Retina (tissue), 1 donor: Measurements from ENCODE around the gene SLC29A2.
"Not testable (repeated sequence)": the region's sequence is repeated elsewhere in the genome, so short reads cannot be mapped to it uniquely, and the experiment has no call there.

Source experiments
- DNase-seq: peaks from one replicate; pipeline ENCODE4 v3.0.0-alpha.2; 2016

The SLC29A2 gene

DNA sequence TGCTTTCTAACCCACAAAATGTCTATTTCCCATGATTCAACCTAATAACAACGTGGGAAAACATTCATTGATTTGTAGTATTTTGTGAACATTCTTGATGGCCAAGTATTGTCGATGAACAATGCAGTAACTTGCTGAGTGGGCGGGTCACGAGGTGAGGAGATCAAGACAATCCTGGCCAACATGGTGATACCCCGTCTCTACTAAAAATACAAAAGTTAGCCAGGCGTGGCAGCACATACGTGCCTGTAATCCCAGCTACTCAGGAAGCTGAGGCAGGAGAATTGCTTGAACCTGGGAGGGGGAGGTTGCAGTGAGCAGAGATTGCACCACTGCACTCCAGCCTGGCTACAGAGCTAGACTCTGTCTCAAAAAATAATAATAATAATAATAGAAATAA lies 8.7 kb upstream of the SLC29A2 start:
- not testable (repeated sequence) for DNase-seq

DNA sequence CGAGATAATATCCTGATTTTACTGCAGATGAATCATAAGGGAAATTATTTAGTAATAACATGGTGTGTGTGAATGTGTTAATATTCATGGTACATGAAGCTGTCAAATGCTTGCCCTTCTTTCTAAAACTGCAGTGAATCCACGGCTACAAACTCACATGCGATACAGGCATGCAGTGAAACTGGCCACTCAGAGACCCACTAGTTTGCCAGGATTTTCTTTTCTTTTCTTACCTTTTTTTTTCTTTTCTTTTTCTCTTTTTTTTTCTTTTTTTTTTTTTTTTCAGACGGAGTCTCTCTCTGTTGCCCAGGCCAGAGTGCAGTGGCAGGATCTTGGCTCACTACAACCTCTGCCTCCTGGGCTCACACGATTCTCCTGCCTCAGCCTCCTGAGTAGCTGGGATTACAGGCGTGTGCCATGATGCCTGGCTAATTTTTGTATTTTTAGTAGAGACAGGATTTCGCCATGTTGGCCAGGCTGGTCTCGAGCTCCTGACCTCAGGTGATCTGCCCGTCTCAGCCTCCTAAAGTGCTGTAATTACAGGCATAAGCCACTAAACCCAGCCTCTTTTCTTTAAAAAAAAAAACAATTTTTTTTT lies 2.2 kb upstream of the SLC29A2 start:
- DNase-seq, result not testable (repeated sequence)

DNA sequence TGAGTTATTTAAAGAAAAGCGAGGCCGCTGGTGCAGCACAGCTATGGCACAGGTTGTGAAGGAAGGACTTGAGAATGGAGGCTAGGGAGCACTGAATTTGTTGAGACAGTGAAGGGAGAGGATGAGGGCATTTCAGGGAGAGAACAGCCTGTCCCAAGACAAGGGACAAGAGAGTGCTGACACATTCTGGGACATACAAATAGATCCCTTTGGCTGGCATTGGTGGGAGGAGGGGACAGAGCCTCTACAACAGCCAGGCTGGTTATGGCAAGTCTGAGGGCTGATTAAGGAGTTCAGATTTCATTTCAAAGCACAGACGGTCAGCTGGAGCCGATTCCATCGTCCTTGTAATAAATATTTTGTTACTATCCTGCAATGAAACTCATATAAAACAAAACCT lies 1.7 kb upstream of the SLC29A2 start:
- DNase-seq, result no peak

DNA sequence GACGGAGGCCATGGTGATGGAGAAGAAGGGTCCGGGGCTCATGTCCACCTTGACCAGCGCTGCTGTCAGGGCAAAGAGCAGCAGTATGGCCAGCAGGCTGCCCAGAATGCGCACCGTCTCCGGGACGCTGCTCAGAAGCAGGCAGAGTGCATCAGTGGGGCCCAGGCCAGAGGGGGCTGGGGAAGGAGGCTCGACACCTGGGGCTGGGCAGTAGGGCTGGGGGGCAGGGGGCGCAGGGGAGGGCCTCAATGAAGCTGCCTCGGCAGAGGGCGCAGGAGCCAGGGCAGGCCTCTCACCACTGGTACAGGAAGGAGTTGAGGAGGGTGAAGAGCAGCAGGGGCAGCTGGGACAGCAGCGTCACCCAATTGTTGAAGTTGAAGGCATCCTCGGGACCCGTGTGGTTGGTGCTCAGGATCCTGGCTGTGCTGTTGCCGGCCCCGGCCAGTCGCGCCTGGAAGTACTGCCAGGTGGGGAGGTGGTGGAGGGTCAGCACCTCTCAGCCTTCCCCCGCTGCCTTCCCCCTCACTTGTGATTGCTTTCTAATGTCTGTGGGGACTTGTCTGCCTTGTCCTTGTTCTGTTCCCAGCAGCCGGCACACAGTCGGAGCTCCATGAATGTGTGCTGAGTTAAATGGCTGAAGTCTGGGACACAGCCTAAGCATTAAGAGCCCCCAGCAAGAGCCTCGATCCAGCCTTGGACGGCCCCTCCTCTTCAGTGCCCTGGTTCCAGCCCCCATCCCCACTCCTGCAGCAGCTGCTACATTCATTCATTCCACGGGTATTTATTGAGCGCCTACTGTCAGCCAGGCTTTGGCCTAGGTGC lies 2.3 kb downstream of the SLC29A2 start:
- DNase-seq, result no peak

DNA sequence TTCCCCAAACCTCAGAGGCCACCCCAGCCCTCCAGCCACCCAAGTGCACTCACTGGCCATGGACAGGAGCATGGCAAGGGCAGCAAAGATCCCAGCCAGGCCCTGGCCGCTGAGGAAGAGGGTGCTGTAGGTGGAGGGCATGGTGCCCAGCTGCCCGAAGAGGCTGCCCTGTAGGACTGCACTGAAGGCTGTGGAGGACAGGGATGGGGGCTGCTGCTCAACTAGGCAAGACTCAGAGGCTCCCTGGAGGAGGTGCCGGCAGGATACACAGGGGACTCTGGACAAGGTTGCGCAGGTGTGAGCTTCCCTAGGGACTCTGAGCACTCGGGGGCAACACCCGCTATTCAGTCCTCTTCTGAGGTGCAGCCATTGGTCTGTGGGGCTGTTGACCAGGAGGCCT lies 3.1 kb downstream of the SLC29A2 start:
- no peak for DNase-seq

DNA sequence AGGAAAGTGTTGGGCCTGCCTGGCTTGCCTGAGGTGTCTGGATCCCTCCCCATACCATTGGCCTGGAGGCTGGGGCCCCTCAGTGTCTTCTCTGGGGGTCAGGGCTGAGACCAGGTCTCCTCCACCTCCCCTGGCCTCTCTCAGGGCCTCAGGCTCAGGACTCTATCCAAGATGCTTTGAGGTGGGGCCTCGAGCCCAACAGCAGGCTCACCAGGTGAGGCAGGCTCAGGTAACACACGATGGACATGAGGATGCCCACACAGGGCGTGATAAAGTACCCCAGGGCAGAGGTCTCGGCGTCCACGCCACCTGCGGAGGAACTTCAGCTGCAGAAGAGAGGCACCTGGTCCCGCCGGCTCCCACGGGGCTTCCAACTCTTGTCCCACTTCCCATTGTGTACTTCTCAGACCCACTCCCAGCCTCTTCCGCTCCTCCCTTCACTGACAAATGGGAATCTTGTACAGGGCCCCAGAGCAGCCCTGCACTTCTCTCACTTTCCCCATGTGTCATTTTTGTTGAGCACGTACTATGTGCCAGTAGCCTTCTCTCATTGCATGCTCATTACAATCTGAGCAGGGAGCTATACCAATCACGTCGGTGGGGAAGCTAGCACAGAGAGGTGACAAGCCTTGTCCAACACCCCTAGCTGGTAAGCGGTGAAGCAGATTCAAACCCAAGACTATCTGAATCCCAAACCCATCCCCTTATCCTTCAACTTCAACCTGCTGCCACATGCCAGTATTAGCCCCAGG lies 3.8 kb downstream of the SLC29A2 start:
- DNase-seq, result no peak

DNA sequence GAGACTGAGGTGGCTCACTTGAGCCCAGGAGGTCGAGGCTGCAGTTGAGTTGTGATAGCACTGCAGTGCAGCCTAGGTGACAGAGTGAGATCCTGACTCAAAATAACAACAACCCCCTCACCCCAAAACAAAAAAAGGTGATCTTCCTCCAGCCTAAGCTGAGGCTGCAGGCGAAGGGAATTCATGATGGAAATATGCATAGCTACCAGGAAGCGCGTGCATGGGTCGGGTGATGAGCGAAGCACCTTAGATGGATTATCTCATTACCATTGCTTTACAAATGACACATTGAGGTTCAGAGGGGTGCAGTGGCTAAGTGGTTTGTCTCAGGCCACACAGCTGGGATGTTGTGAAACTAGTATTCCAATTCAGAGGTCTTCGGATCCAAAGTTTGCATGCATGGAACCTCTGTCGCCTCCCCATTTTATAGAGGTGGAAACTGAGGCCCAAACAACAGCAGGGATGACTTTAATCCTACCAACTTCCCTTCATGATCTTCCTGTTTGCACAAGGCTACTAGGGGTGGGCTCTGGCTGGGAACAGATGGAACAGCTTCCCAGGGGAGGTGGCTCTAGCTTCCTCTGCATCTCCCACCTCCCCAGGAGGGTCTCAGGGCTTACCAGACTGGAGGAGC lies 4.6 kb downstream of the SLC29A2 start:
- DNase-seq, result no peak

DNA sequence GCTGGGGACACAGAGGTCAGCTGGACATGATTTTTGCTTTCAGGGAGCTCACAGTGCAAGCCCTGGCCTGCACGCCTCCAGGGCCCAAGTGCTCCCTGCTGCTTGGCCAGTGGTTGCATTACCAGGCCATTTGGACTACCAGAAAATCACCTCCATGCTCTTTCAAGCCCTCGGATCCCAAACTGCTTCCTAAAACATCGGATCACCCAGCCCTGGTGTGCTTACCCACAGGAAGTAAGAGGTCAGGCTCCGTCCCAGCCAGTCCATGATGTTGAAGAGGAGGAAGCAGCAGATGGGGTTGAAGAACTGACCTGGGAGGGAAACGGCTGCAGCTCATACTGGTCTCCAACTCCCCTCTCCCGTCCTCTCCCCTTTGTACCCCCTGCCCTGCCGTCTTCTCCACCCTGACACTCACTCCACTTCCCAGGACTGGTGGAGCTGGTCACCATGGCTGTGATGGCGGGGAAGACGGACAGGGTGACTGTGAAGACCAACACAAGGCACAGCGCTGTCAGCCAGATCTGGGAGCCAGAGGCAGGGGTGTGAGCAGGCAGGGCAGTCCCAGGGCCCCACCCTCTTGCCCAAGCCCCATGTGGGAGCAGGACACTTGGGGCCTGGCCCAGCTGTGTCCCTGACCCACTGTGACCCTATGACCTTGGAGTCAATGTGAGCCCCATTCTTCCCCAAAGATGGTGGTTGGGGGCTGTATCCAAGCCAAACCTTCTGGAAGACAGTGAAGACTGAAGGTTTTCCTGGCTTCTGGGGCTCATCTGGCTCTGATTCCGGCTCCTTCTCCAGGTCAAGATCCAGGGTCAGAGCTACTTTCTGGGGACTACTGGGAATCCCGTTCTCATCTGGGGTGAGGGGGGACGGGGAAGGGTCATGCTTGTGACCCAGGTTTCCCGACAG lies 5.6 kb downstream of the SLC29A2 start:
- DNase-seq, result no peak

DNA sequence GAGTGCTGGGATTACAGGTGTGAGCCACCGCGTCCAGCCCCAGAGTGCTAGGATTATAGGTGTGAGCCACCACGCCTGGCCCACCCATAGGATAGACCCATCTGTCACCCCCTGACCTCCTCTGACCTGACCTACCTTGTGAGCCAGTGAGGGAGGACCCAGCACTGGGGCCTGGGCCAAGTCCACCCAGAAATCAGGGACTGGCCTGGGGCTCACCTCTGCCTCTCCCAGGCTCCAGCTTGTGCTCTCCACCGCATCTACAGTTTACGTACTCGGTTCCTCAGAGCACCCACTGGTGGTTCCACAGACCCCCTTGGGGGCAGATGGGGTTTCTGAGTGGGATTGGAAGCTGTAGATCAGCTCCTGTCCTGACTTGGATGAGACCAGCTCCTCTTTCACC lies 6.4 kb downstream of the SLC29A2 start:
- no peak for DNase-seq

DNA sequence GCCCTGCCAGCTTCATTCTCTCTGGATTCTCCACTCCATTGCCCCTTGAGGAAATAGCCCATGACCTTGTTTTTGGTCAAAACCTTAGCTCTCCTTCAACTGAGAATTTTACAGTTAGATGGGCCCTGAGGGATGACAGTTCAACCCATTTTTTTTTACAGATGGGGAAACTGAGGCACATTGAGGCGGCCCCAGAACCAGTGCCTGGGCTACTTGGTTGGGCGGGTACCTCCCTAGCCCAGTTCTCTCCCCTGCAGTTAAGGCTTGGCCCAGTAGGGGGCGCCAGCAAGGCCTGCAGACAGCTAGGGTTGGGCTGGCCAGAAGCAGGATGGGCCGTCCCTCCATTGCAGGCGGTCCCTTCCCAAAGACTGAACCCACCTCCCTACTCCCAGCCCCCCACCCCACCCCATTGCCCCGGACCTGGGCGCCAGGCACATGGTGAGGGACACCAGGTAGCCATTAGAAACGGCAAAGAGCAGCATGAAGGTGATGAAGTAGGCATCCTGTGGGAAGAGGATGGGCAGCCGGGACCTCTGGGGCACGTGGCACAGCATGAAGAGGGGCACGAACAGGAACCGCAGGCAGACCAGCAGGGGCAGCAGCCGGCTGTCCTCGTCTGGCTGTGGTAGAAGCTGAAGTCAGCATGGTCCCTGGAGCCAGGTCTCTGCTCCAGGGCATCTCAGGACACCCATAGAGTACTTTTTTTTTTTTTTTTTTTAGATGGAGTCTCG lies 7.6 kb downstream of the SLC29A2 start:
- no peak for DNase-seq

DNA sequence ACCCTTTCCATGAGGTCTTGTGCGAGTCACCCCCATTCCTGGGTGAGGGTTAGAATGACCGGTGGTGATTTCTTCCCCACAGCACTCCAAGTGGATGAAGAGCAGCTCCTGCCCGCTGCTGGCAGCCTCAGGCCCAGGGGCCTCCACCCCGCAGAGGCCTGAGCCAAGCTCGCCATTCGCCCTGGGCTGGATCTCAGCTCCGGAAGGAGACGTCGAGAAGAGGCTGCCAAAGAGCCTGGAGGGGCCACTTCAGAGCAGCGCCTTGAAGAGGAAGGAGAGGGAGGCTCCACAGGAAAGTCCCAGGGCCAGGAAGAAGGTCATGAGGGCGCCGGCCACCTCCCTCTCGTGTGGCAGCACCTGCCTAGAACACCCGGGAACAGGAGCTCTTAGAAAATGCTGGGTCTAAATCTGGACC lies 8.4 kb downstream of the SLC29A2 start:
- no peak for DNase-seq

DNA sequence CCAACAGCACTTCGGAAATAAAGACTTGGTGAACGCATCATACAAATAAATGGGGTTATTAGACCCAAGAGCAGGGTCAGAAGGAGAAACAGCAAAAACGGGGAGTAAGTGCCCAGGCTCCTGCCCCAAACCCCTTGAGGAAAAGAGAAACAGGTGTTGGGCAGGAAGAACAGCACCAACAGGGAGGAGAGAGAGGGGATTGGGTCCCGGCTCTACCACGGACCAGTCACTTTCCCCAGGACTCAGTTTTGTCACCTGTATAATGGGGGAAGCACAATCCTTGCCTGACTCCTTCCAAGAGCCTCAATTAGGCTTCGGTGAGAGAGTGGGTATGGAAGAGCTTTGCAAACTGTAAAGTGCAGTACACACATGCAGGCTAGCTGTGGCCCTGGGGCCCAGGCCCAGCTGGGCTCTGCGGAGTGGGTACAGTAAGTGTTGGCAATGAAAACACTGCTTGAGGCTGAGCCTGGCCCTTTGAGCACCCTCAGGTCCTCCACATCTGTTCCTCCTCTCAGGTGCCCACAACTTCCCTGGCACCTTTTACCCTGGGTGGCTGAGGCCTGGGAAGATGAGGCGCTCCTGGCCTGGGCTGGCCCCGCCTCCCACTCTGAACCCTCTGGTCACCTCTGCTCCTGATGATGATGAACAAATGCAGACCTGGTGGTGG lies 8.9 kb downstream of the SLC29A2 start:
- no peak for DNase-seq

DNA sequence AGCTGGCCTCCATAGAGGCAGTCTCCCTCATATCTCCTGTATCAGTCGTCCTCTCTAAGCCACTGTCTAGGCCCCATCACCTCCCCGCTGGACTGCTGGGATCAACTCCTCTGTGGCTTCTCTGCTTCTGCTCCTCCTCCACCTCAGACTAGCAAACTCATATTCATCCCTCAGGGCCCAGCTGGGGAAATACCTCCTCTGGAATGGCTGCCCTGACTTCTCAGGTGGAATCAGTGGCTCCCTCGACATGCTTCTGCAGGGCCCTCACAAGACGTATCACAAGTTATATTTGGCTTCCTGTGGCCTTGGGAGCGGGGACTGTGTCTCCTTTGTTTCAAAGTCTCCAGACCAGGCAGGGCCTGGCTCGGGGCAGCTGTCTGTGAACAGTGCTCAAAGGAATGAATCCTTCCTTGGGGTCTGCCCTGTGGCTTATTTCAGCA lies 10.0 kb downstream of the SLC29A2 start:
- no peak for DNase-seq

DNA sequence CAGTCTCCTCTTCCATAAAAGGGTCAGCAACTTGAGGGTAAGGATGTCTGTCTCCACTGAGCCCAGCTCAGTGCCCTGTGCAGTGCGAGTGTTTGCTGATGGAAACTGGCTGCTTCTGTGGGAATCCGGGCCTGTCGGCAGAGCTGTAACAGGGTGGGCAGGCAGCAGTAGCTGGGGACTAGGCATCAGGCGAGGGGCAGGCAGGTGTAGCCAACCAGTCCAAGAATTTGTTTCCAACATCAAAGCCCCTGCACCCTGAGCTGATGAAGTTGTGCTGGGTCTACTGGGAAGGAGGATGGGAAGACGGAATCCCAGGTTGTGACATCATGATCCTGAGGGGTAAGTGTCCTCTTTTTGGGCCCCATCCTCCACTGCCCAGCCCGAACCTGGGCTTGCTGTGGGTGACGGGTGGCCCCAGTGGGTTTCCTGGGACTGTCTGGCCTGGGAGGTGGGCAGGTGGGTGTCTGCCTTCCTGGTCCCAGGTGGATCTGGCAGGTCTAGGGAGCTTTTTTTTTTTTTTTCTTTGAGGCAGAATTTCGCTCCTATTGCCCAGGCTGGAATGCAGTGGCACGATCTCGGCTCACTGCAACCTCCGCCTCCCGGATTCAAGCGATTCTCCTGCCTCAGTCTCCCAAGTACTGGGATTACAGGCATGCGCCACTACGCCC lies 11.0 kb downstream of the SLC29A2 start:
- DNase-seq, result no peak

DNA sequence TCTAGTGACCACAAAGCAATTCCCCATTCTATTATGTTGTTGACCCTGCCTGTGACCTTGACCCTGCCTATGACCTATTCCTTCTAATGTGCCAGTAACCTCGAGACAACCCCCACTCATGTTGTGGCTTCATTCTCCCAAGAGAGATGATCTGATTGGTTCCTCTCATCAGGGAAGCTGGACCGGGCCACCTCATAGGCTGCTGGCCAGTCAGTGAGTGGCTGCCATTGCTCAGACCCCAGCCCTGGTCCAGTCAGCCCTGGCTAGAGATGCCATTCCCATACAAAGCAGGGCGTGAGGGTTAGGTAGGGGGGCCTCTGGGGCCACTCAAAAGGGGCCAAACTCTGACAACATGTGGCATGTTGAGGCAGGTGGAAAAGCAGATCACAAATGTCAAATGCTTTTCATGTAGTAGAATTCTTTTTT lies 11.9 kb downstream of the SLC29A2 start:
- no peak for DNase-seq

DNA sequence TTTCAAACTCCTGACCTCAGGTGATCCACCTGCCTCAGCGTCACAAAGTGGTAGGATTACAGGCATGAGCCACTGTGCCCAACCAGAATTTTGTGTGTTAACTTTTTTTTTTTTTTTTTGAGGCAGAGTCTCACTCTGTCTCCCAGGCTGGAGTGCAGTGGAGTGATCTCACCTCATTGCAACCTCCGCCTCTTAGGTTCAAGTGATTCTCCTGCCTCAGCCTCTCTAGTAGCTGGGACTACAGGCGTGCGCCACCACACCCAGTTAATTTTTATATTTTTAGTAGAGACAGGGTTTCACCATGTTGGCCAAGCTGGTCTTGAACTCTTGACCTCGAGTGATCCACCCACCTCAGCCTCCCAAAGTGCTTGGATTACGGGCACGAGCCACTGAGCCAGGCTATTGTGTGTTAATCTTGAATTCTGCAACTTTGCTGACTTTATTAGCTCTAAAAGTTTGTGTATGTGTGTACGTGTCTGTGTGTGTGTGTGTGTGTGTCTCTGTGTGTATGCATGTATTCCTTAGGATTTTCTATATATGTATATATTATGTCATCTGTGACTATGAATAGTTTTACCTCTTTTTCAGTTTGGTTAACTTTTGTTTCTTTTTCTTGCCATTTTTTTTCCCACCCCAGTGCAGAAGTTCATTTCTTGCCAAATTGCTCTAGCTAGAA lies 20.9 kb downstream of the SLC29A2 start:
- DNase-seq, result not testable (repeated sequence)

DNA sequence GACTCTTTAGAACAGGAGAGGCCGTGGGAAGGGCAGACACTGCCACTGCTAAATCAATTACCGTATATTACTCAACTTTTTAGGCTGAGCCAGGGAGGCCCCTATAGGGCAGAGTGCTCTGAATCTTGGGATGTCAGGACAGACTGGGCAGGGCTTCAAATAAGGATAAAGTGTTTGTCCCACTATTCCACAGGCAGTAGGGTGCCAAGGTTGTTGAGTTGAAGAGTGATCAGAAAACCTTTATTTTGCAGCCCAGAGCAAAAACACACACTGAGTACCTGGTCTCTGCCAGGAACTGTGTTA lies 22.5 kb downstream of the SLC29A2 start:
- DNase-seq, result no peak

DNA sequence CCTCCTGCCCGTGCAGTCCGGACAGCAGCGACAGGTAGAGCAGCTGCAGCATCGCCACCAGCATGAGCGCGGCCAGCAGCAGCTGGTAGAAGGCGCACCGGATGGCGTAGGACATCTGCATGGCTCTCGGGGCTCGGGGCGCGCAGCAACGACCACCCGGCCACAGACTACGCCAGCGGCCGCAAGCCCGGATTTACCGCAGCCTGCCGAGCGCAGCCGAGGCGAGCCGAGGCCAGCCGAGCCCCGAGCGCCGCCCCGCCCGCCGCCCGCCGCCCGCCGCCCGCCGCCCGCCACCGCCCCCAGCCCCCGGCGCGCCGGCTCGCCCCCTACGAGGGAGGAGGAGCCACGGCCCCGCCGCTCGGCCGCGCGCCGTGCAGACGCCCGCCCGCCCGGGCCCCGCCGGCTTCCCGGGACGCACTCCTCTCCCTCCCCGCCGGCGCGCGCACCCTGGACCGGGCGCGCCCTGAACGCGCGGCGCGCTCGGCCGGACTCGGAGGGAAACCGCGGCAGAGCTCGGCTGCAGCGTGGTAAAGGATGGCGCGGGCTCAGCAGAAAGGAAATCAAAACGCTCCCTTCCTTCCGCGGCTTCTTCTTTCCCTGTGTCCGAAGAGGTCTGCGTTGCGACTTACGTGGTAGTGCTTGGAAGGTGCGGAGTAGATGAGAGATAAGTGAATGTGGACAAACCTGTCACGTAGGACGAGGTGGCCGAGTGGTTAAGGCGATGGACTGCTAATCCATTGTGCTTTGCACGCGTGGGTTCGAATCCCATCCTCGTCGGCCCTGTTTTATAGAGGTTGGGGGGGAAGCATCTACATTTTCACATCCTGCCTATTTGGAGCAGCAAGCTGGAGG lies 23.9 kb downstream of the SLC29A2 start, which contains the start of gene B4GAT1:
B4GAT1 (minus strand) TSS at position 205 of the 852 bp plus-strand sequence; CDS start at position 121, 84 bp downstream.
- DNase-seq, result peak; percentile 97
